Effector CD4-positive, alpha-beta T cell (primary cell): Measurements from ENCODE around the gene OPHN1.

ENCODE experiments used
- DNase-seq: peaks from one replicate; pipeline ENCODE4 v3.0.0-alpha.2; 2020

Gene OPHN1

GRCh38 chrX:68049466-68049865, 383.8 kb downstream of the OPHN1 start:
- DNase-seq, result no peak

GRCh38 chrX:68048774-68049173, 384.5 kb downstream of the OPHN1 start:
- no peak for DNase-seq

GRCh38 chrX:68045008-68045577, 388.2 kb downstream of the OPHN1 start:
- DNase-seq, result no peak

DNA sequence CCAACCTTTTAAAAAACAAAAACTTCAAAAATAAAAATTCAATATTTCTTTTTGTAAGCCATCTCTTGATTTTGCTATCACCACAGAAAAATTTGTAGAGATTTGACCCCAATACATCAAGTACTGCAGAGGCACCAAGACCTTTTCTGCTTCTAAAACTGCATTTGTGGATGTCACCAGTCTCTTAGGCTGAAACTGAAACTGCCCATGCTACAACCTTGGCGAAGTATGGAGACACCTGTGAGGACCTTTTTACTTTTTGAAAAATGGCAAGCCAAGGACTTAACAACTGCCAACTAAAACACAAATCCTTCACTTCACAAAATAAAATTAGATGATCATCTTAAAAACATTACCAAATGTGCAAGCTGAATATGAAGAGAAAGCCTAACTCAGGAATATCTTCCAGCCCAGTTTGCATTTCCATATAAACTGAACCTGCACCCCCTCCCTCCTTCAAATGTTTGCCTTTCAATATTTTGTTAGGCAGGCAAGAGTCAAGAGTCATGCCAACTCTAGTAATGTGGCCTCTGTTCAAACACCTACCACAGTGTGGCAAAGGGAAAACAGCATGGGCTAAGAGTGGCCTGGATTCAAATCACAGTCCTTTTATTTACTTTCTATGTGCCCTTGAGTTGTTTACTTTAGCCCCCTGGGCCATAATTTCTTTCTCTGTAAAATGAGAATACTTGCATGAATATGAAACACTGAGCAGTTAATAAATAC, 389.4 kb downstream of the OPHN1 start:
- no peak for DNase-seq

- DNase-seq, result no peak
Observed at GRCh38 chrX:68041110-68041509, 392.2 kb downstream of the OPHN1 start.

GRCh38 chrX:68018248-68019203, 414.8 kb downstream of the OPHN1 start:
- no peak for DNase-seq

DNA sequence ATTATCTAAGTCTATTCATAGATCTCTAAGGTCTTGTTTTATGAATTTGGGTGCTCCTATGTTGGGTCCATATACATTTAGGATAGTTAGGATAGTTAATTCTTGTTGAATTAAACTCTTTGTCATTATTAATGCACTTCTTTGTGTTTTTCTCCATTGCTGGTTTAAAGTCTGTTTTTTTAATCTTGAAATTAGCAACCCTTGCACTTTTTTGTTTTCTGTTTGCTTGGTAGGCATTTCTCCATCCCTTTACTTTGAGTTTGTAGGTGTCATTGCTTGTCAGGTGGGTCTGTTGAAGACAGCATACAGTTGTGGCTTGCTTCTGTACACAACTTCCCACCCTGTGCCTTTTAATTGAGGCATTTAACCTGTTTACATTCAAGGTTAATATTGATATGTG, 434.8 kb downstream of the OPHN1 start:
- DNase-seq, result no peak
